ENCODE measurements around the gene GRM3. TPM values are rescaled to one million over a fixed set of nuclear protein-coding genes. Genes with fewer than 3 reads are reported as not detected.

Gene GRM3
- total RNA-seq, 3 donors from 2014 or later, result not detected

GRCh38 chr7:86788948-86789347, 145.2 kb downstream of the GRM3 start:
- intact Hi-C loops (cut with DNase I, micrococcal nuclease), result no loop called here
- Histone ChIP-seq H3K9me3 (no peaks in the 10 kb centered on the region), H3K4me3 (no peak overlapping the region), H3K36me3 (ENCODE audit: low read depth) (no peaks in the 10 kb centered on the region), H3K4me1 (ENCODE audit: low read depth) (no peaks in the 10 kb centered on the region)
- DNase-seq (no peak), ATAC-seq (no peak)
- TF ChIP-seq CTCF (IDR thresholded peaks at IDR 0.05), result no peak

GRCh38 chr7:86790383-86790782, 146.7 kb downstream of the GRM3 start:
- H3K4me3 ChIP-seq, result no peak overlapping the region
- DNase-seq (no peak), ATAC-seq (no peak)
- no peaks in the 10 kb centered on the region for H3K36me3 ChIP-seq (ENCODE audit: low read depth)
- no peak for TF ChIP-seq CTCF (IDR thresholded peaks at IDR 0.05)
- no peaks in the 10 kb centered on the region for H3K9me3 ChIP-seq
- intact Hi-C loops (cut with DNase I, micrococcal nuclease), result no loop called here
- H3K4me1 ChIP-seq (ENCODE audit: low read depth), result no peaks in the 10 kb centered on the region

- DNase-seq, result no peak
- Histone ChIP-seq H3K4me1 (ENCODE audit: low read depth) (no peaks in the 10 kb centered on the region), H3K36me3 (ENCODE audit: low read depth) (no peaks in the 10 kb centered on the region), H3K9me3 (no peaks in the 10 kb centered on the region), H3K4me3 (no peak overlapping the region)
- TF ChIP-seq CTCF (IDR thresholded peaks at IDR 0.05), result no peak
- ATAC-seq, result no peak
- intact Hi-C loops (cut with DNase I, micrococcal nuclease), result no loop called here
Observed at GRCh38 chr7:86792260-86792659, 148.6 kb downstream of the GRM3 start.

- ATAC-seq, result no peak
Observed at GRCh38 chr7:86793136-86793535, 149.4 kb downstream of the GRM3 start.

GRCh38 chr7:86814661-86815379, 171.1 kb downstream of the GRM3 start:
- intact Hi-C loops (cut with DNase I, micrococcal nuclease), result no loop called here
- Histone ChIP-seq H3K36me3 (ENCODE audit: low read depth) (no peaks in the 10 kb centered on the region), H3K9me3 (no peaks in the 10 kb centered on the region), H3K4me3 (no peak overlapping the region), H3K4me1 (ENCODE audit: low read depth) (no peaks in the 10 kb centered on the region)
- ATAC-seq (no peak), DNase-seq (no peak)
- TF ChIP-seq CTCF (IDR thresholded peaks at IDR 0.05), result no peak

More at GRCh38 chr7:86793136-86793535, 149.4 kb downstream of the GRM3 start:
- H3K36me3 ChIP-seq (ENCODE audit: low read depth), result no peaks in the 10 kb centered on the region
- H3K4me3 ChIP-seq, result no peak overlapping the region
- no peaks in the 10 kb centered on the region for H3K9me3 ChIP-seq
- H3K4me1 ChIP-seq (ENCODE audit: low read depth), result no peaks in the 10 kb centered on the region
- intact Hi-C loops (cut with DNase I, micrococcal nuclease), result no loop called here
- no peak for TF ChIP-seq CTCF (IDR thresholded peaks at IDR 0.05)
- DNase-seq, result no peak

Measured in mucosa of descending colon (tissue), 3 donors.